ENCODE results near the gene ING2.
A peak's percentile ranks its signal among the peaks of the same experiment; 100 is the strongest.
"Not testable (repeated sequence)": the region's sequence is repeated elsewhere in the genome, so short reads cannot be mapped to it uniquely, and the experiment has no call there.

ING2 gene

DNA sequence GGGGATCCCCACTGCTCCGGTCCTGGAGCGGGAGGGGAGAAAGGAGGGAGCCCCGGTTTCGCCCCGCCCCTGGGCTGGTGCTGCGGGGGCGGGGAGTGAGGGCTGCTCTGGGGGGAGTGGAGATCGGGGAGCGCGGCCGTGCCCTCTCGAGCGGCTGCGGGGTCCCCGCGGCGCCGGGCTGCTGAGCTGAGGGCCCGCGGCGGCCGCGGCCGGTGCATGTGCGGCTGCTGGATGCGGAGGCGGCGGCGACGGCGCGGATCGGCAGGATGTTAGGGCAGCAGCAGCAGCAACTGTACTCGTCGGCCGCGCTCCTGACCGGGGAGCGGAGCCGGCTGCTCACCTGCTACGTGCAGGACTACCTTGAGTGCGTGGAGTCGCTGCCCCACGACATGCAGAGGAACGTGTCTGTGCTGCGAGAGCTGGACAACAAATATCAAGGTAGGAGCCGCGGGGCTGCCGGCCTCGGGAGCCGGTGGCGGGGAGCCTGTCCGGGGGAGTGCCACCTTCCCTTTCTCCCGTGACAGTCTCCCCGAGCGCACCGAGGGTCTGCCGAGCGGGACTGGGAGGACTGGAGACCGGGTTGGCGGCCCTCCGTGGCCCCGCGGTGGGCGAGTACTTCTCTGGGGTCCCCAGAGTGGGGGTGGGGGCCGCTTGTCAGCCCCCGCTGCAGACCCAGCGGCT is at the start of gene ING2:
TSS of gene ING2 (plus strand) at position 129 of the 681 bp plus-strand sequence. CDS start at position 267, 138 bp downstream.
- peak; percentile 93 for DNase-seq

GRCh38 chr4:183455431-183456195 is 49.2 kb upstream of the ING2 start:
- DNase-seq: peak; percentile 97

- no peak for DNase-seq
Measured at GRCh38 chr4:183458005-183458404, 46.9 kb upstream of the ING2 start.

GRCh38 chr4:183463903-183464619 is 40.8 kb upstream of the ING2 start:
- DNase-seq: not testable (repeated sequence)

DNA sequence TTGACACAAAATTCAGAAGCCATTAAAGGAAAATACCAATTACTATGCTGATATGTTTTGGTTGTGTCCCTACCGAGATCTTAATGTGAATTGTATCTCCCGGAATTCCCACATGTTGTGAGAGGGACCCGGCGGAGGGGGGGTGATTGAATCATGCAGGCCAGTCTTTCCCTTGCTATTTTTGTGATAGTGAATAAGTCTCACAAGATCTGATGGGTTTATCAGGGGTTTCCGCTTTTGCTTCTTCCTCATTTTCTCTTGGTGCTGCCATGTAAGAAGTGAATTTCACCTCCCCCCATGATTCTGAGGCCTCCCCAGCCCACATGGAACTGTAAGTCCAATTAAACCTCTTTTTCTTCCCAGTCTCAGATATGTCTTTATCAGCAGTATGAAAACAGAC is 39.0 kb upstream of the ING2 start:
- DNase-seq: peak; percentile 68

GRCh38 chr4:183467246-183467645 is 37.6 kb upstream of the ING2 start:
- DNase-seq: no peak

GRCh38 chr4:183468210-183469095 is 36.4 kb upstream of the ING2 start:
- no peak for DNase-seq

DNA sequence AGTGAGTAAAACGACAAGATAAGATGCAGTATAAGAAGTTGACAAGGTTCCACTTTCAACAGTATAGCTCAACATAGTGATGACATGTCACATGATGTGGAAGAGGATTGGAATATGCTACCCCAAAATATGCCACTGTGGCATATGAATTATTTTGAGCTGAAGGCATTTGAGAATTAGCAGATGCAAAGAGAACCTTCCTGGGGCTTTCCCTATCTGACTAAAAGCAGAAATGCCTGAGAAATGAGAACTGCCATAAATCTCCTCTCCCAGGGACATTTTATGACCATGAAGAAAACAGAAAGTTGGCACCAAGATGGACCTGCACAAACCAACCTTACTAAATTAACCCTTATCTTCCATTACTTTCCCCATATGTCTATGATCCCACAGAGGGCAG is 35.6 kb upstream of the ING2 start:
- DNase-seq: no peak

DNA sequence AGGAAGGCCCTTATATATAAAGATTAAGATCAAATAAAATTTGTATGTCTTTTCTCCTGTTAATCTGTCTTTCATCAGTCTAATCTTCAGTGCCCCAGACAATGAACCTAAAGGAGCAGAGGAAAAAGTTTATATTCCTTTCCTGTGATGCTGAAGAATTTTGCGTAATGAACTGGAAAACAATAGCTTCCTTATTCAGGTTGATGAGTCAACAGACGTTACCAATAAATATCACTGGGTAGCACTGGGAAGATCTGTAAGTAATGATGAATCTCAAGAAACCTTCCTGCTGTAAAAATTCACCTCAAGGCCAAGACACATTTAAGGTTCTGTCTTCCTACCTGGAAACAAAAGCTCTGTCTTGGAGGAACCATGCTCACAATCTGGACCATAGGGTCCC is 34.9 kb upstream of the ING2 start:
- DNase-seq: no peak

- DNase-seq: no peak
Measured at GRCh38 chr4:183470821-183471220, 34.0 kb upstream of the ING2 start.

DNA sequence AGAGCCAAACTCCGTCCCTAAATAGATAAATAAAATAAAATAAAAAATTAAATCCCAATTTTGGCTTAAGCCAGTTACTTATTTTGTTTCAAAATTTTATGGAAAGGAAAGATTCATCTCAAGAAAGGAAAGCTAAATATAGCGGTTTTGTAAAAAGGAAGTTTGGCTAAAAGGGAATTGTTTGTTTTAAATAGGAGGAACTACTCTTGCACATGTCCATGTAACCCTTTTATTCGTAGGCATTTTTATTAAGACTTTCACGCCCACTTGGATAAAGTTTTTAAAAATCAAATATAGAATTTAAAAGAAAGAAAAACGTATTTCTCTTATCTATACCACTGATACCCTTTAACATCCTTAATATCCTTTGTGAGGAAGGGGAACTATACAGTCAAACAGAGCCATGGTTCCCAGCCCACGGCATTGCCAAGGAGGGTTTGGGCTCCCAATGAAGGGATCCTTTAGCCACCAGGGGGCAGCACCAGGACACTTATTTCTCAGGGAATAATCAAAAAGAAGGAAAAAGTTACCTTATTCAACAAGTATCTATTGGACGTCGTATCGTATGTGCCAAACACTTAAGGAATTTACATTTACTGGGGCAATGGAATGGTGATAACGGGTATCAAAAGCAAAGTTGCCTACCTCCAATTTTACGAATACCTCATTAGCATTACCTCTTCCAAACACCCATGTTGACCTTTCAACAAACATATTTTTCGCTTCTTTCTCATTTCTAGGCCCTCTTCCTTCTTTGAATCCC is 32.7 kb upstream of the ING2 start:
- peak; percentile 92 for DNase-seq

- DNase-seq: no peak
Measured at GRCh38 chr4:183478123-183478522, 26.7 kb upstream of the ING2 start.

DNA sequence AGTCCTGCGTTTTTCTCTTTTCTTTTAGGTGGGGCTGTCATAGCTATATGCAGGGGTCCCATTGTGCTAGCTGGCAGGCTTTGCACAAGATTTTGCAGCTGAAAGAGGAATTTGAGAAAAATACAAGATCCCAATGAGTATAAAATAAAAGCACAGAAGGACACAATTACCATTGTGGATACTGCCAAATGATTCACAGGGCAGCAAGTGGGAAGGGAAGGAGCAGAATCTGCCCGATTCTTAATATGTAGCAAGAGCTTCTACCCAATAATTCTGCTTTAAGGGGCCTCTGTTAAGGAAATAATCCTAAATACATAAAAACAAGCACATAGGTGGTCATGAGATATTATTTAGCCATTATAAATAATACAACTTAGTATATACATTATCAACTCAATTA is 25.9 kb upstream of the ING2 start:
- no peak for DNase-seq

DNA sequence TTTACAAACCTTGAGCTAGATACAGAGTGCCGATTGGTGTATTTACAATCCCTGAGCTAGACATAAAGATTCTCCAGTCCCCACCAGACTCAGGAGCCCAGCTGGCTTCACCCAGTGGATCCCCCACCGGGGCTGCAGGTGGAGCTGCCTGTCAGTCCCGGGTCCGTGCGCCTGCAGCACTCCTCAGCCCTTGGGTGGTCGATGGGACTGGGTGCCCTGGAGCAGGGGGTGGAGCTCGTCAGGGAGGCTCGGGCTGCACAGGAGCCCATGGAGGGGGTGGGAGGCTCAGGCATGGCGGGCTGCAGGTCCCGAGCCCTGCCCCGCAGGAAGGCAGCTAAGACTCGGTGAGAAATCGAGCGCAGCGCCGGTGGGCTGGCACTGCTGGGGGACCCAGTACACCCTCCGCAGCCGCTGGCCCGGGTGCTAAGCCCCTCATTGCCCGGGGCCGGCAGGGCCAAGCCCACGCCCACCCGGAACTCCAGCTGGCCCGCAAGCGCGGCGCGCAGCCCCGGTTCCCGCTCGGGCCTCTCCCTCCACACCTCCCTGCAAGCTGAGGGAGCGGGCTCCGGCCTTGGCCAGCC is 22.3 kb upstream of the ING2 start:
- not testable (repeated sequence) for DNase-seq

DNA sequence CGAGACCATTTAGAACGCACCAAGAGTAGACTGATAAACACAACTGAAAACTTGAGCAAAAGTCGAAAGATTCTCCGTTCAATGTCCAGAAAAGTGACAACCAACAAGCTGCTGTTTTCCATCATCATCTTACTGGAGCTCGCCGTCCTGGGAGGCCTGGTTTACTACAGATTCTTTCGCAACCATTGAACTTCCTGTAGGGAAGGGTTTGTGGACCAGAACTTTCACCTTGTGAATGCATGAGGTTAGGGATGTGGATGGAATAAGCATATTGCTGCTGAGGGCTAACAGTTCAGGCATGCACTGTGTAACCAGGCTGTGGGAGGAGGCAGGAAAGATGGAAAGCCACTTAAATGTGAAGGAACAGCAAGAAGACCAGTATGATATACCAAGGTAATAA is 20.9 kb upstream of the ING2 start:
- no peak for DNase-seq

- DNase-seq: no peak
Measured at GRCh38 chr4:183485411-183486160, 19.3 kb upstream of the ING2 start.

GRCh38 chr4:183492791-183493222 is 12.1 kb upstream of the ING2 start:
- no peak for DNase-seq

- no peak for DNase-seq
Measured at GRCh38 chr4:183493246-183493645, 11.6 kb upstream of the ING2 start.

- no peak for DNase-seq
Measured at GRCh38 chr4:183495184-183495583, 9.7 kb upstream of the ING2 start.

GRCh38 chr4:183499389-183499788 is 5.5 kb upstream of the ING2 start:
- peak; percentile 35 for DNase-seq

GRCh38 chr4:183499801-183500200 is 5.1 kb upstream of the ING2 start:
- peak; percentile 23 for DNase-seq

Measured in hematopoietic multipotent progenitor cell treated with erythropoietin and hydrocortisone succinate and interleukin-3 and kit ligand, for 4 days (in vitro differentiated cells).